CD4-positive, alpha-beta T cell treated with Interleukin-17A for 1 hour (primary cell): Measurements from ENCODE around the gene ALKBH5.

Experiments used
- DNase-seq: peaks from one replicate; pipeline ENCODE4 v3.0.0-alpha.2; 2020

Gene ALKBH5

DNA sequence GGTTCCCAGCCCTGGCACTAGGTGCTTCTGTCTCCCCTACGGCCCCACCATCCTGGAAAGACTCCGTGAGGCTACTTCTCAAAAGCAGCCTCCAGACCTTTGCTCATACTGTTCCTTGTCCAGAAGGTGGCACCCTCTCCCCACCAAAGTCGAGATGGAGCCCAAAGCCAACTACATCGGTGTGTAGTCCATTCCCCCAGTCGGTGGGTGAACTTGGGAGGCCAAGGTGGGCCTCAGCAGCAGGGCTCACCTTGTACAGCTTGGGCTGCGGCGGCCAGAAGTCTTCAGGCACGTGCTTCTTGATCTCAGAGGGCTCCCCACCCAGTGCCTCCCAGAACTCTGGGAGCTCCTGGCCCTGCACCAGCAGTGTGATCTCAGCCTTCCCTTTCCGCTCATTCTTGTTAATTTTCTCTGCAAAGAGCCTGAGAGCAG lies 64.7 kb downstream of the ALKBH5 start:
- peak; percentile 76 for DNase-seq

GRCh38 chr17:18248811-18249210 lies 65.2 kb downstream of the ALKBH5 start:
- DNase-seq, result no peak

- no peak for DNase-seq
These were observed 66.6 kb downstream of the ALKBH5 start for GRCh38 chr17:18250259-18250658.

DNA sequence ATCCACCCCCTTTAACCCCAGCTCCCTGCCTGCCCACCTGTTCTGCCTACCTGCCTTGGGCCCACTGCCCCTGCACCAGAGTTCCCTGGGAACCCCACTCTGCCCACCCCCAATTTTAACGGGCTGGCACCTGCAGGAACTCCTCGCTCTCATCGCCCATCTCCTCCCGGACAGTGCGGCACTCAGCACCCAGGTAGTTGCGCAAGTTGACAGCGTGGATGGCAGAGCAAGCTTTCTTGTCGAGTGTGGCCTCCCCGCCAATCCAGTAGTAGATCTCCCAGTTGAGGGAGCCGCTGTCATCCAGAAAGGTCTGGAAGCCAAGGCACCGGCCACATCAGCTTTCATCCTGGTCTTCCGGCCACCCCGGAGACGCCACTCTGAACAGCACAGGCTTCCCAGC lies 67.1 kb downstream of the ALKBH5 start:
- DNase-seq, result no peak

- DNase-seq, result no peak
These were observed 67.6 kb downstream of the ALKBH5 start for GRCh38 chr17:18251204-18251603.

GRCh38 chr17:18252160-18252559 lies 68.5 kb downstream of the ALKBH5 start:
- DNase-seq, result no peak

GRCh38 chr17:18253187-18253884 lies 69.7 kb downstream of the ALKBH5 start:
- no peak for DNase-seq

DNA sequence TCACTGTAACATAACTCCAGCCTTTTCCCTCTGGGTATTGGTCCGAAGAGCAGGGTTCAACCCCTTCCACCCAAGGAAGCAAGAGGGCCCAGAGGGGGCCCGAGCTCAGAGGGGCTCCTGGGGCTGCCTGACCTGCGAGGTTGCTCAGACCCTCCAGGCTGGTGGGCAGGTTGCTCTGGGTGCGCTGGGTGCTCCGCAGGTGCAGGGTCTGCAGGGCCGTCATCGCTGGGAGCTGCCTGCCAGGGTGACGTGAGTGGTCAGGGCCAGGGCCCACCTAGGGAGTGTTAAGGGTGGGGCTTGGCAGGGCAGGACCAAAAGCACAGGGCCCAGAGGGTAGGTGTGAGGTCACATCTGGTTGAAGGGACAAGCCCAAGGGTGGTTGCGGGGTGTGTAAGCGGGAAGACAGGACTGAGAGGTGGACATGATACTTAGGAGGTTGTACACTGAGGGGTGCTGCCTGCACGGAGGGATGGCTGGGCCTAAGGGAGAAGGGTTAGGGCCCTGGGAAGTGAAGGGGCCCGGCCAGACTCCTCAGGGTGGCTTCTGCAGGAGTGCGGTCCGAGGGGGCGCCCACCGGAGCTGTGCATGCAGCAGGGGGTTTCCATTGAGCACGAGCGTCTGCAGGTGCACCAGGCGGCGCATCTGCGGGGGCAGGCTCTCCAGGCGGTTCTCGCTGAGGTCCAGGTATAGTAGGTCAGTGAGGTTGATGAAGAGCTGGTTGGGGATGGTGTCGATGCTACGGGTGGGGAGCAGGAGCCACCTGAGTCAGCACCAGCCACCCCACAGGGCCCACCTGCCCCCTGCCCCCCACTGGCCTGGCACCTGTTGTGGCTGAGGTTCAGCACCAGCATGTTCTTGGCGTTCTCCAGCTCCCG lies 70.6 kb downstream of the ALKBH5 start:
- DNase-seq, result no peak

- DNase-seq, result no peak
These were observed 71.4 kb downstream of the ALKBH5 start for GRCh38 chr17:18254888-18255649.

DNA sequence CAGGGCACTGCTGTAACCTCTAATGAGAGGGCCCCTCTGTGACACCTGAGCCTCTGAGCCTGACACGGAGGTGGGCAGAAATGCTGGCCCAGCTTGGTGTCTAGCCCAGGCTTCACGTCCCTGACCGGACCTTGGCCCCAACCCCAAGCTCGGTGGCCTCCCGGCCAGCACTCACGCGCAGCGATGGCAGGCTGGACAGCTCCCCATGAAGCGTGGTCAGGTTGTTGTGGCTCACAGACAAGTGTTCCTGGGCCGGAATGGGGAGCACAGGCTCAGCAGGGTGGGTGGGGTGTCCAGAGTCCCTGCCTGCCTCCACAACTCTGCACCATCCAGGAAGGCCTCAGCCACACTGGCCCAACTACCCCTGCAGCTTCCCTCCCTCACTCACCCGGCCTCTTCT lies 72.7 kb downstream of the ALKBH5 start:
- DNase-seq, result no peak

DNA sequence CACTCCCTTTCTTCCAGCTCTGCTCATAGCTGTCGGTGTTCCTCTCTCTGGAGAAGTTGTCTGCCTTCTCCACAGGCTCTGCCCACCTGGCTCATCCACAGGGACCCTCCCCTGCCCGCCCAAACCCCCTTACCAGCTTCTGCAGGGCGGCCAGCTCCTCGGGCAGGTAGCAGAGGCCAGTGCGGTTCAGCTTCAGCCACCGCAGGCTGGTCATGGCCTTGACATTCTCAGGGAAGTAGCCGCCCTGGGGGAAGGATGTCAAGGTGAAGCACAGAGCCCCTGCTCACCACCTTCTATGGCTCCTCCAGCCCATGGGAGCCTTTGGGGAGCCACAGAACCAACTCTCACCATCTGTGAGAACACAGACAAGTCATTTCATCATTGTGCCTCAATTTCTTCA lies 73.1 kb downstream of the ALKBH5 start:
- no peak for DNase-seq

DNA sequence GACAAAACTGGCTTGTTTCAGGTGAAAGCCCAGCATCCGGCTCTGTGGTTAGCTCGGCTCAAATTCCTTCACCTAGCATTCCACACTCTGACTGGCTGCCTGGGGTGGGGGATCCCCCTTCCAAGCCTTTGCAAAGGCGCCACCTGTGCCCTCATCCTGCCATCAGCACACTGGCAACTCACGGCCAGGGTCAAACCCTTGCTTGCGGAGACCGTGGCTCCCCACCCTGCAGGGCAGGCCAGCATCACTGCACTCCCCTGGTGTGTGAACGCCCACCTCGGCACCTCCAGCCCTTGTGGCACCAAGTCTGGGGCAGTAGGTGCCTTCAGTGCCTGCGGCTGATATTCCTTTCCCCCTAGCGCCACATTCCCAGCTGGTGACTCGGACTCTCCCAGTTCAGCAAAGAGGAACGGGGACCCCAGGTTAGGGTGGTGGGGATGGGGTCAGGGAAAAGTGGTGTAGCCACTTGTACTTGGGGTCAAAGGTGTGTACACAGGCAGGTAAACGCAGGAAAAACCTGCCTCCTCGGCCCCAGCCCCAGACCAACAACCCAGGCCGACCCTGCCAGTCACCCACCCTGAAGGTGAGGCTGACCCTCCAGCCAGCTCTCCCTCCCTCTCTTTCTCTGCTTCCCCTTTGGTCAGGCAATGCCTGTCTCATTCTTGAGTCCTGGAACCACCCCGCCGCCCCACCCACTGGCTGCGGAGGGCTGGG lies 73.8 kb downstream of the ALKBH5 start:
- DNase-seq, result peak; percentile 23

GRCh38 chr17:18257982-18258355 lies 74.3 kb downstream of the ALKBH5 start:
- peak; percentile 46 for DNase-seq

- DNase-seq, result peak; percentile 53
These were observed 74.9 kb downstream of the ALKBH5 start, which contains the start of gene FLII for GRCh38 chr17:18258356-18259038. Gene FLII (minus strand): TSS chr17:18258738. CDS start chr17:18258690, 48 bp downstream.
